Activated CD8-positive, alpha-beta memory T cell treated with anti-CD3 and anti-CD28 coated beads, Interleukin-2, amount 10 ng/mL, durations not matched to agents 7 days and 5 days (primary cell): Measurements from ENCODE around the gene JAKMIP1. TPM values are rescaled to one million over a fixed set of nuclear protein-coding genes. Genes with fewer than 3 reads are reported as not detected.
A peak's percentile ranks its signal among the peaks of the same experiment; 100 is the strongest.

Source experiments
- ATAC-seq: fragments of 150-1000 bp; cut with Tn5 transposase; one replicate; pipeline ENCODE4 v1.10.0; 2021; ENCODE audit warnings: moderate library complexity
- CTCF ChIA-PET: fragments of 350-600 bp; sonication (Branson Sonifier 250); formaldehyde crosslinking; loops from one replicate; lab custom pipeline; 2021; ENCODE audit warnings: antibody characterized with exemption; lab: Charles Lee
- DNase-seq: peaks from one replicate; pipeline ENCODE4 v3.0.0-alpha.2; 2020
- H3K27ac Mint-ChIP-seq: one replicate; pipeline ENCODE4 v1.8.0; 2021; ENCODE audit warnings: mild to moderate bottlenecking, mixed read lengths
- H3K27me3 Mint-ChIP-seq: one replicate; pipeline ENCODE4 v1.8.0; 2021; ENCODE audit warnings: mixed read lengths
- H3K36me3 Mint-ChIP-seq: one replicate; pipeline ENCODE4 v1.8.0; 2021; ENCODE audit warnings: mild to moderate bottlenecking, mixed read lengths
- H3K4me1 Mint-ChIP-seq: one replicate; pipeline ENCODE4 v1.8.0; 2021; ENCODE audit warnings: mixed read lengths
- H3K4me3 Mint-ChIP-seq: one replicate; pipeline ENCODE4 v1.8.0; 2021; ENCODE audit warnings: mild to moderate bottlenecking, moderate library complexity, mixed read lengths
- H3K9me3 Mint-ChIP-seq: one replicate; pipeline ENCODE4 v1.8.0; 2022; ENCODE audit warnings: low read depth, mixed read lengths
- total RNA-seq, 2 experiments: library from RNA; stranded (reverse); gene quantifications; one replicate each; pipeline ENCODE4 v1.2.3, GENCODE V29; 2021

The JAKMIP1 gene
- total RNA-seq, 2 experiments from 2014 or later = 41.7 to 57.8 TPM

- CTCF ChIA-PET = interaction anchor here (0.8 to 8.5 kb wide), 6 partner anchors 9 to 70 kb away, joined by 3 to 104 read pairs (median 6); partner anchors contain the start of gene JAKMIP1
- Mint-ChIP-seq H3K4me1 (peaks cover 92% of the 10 kb centered on the region), H3K9me3 (peaks cover 3% of the 10 kb centered on the region), H3K36me3 (peaks cover 72% of the 10 kb centered on the region), H3K27me3 (no peaks in the 10 kb centered on the region), H3K27ac (peak overlapping the region; percentile 98), H3K4me3 (peak overlapping the region; percentile 60)
- DNase-seq = peak; percentile 91
- peak; percentile 84 for ATAC-seq
Observed at GRCh38 chr4:6180841-6181631, 19.3 kb downstream of the JAKMIP1 start.

GRCh38 chr4:6179362-6179761 lies 21.0 kb downstream of the JAKMIP1 start:
- Mint-ChIP-seq H3K4me1 (peaks cover 91% of the 10 kb centered on the region), H3K27ac (peak overlapping the region; percentile 98), H3K4me3 (peak overlapping the region; percentile 60), H3K36me3 (peaks cover 79% of the 10 kb centered on the region), H3K27me3 (no peaks in the 10 kb centered on the region), H3K9me3 (peaks cover 3% of the 10 kb centered on the region)
- CTCF ChIA-PET = interaction anchor here (0.8 to 8.5 kb wide), 4 partner anchors 19 to 181 kb away, joined by 3 to 104 read pairs (median 14); partner anchors contain the start of gene JAKMIP1
- DNase-seq (peak; percentile 90), ATAC-seq (peak; percentile 22)

- H3K36me3 Mint-ChIP-seq = peaks cover 83% of the 10 kb centered on the region
- CTCF ChIA-PET = interaction anchor here (5.8 to 8.5 kb wide), 2 partner anchors 20 to 44 kb away, joined by 25 to 104 read pairs; partner anchors contain the start of gene JAKMIP1
Observed at GRCh38 chr4:6178757-6179156, 21.6 kb downstream of the JAKMIP1 start.

GRCh38 chr4:6177587-6178197 lies 22.7 kb downstream of the JAKMIP1 start:
- peak overlapping the region; percentile 98 for H3K27ac Mint-ChIP-seq
- ATAC-seq (peak; percentile 10), DNase-seq (peak; percentile 91)
- CTCF ChIA-PET = interaction anchor here (0.5 to 8.5 kb wide), 4 partner anchors 21 to 722 kb away, joined by 3 to 104 read pairs (median 14); partner anchors contain the start of gene JAKMIP1
- no peaks in the 10 kb centered on the region for H3K27me3 Mint-ChIP-seq
- H3K4me3 Mint-ChIP-seq = peak overlapping the region; percentile 63
- H3K4me1 Mint-ChIP-seq = peaks cover 91% of the 10 kb centered on the region
- peaks cover 87% of the 10 kb centered on the region for H3K36me3 Mint-ChIP-seq
- H3K9me3 Mint-ChIP-seq = peaks cover 3% of the 10 kb centered on the region

More at GRCh38 chr4:6178757-6179156, 21.6 kb downstream of the JAKMIP1 start:
- DNase-seq (no peak), ATAC-seq (no peak)
- H3K9me3 Mint-ChIP-seq = peaks cover 3% of the 10 kb centered on the region
- no peaks in the 10 kb centered on the region for H3K27me3 Mint-ChIP-seq
- H3K4me3 Mint-ChIP-seq = peak overlapping the region; percentile 63
- H3K27ac Mint-ChIP-seq = peak overlapping the region; percentile 98
- H3K4me1 Mint-ChIP-seq = peaks cover 91% of the 10 kb centered on the region

GRCh38 chr4:6175426-6175825 lies 24.9 kb downstream of the JAKMIP1 start:
- Mint-ChIP-seq H3K27me3 (no peaks in the 10 kb centered on the region), H3K9me3 (peaks cover 11% of the 10 kb centered on the region), H3K4me1 (peaks cover 88% of the 10 kb centered on the region), H3K36me3 (peaks cover 95% of the 10 kb centered on the region), H3K4me3 (no peak overlapping the region), H3K27ac (peak overlapping the region; percentile 55)
- CTCF ChIA-PET = no interaction called here
- ATAC-seq (no peak), DNase-seq (no peak)

GRCh38 chr4:6172927-6173200 lies 27.5 kb downstream of the JAKMIP1 start:
- Mint-ChIP-seq H3K4me3 (peak overlapping the region; percentile 24), H3K27ac (peak overlapping the region; percentile 82)
- CTCF ChIA-PET = interaction anchor here (1.4 kb wide), 1 partner anchor 25 kb away, joined by 5 read pairs; no protein-coding TSS in a partner anchor

GRCh38 chr4:6172093-6172926 lies 28.0 kb downstream of the JAKMIP1 start:
- CTCF ChIA-PET = interaction anchor here (1.0 to 1.4 kb wide), 2 partner anchors 10 to 26 kb away, joined by 3 to 5 read pairs; no protein-coding TSS in a partner anchor

More at GRCh38 chr4:6172927-6173200, 27.5 kb downstream of the JAKMIP1 start:
- no peak for ATAC-seq
- no peak for DNase-seq
- peaks cover 92% of the 10 kb centered on the region for H3K36me3 Mint-ChIP-seq
- H3K27me3 Mint-ChIP-seq = no peaks in the 10 kb centered on the region
- peaks cover 81% of the 10 kb centered on the region for H3K4me1 Mint-ChIP-seq
- peaks cover 11% of the 10 kb centered on the region for H3K9me3 Mint-ChIP-seq

GRCh38 chr4:6169239-6169638 lies 31.1 kb downstream of the JAKMIP1 start:
- CTCF ChIA-PET = interaction anchor here (0.7 to 1.4 kb wide), 3 partner anchors 12 to 35 kb away, joined by 3 to 4 read pairs (median 3); no protein-coding TSS in a partner anchor
- Mint-ChIP-seq H3K4me3 (no peak overlapping the region), H3K9me3 (peaks cover 11% of the 10 kb centered on the region), H3K36me3 (peaks cover 74% of the 10 kb centered on the region), H3K4me1 (peaks cover 63% of the 10 kb centered on the region), H3K27ac (no peak overlapping the region), H3K27me3 (no peaks in the 10 kb centered on the region)
- DNase-seq (no peak), ATAC-seq (no peak)

More at GRCh38 chr4:6172093-6172926, 28.0 kb downstream of the JAKMIP1 start:
- H3K9me3 Mint-ChIP-seq = peaks cover 8% of the 10 kb centered on the region
- no peaks in the 10 kb centered on the region for H3K27me3 Mint-ChIP-seq
- H3K27ac Mint-ChIP-seq = peak overlapping the region; percentile 82
- peak overlapping the region; percentile 24 for H3K4me3 Mint-ChIP-seq
- ATAC-seq (peak; percentile 54), DNase-seq (peak; percentile 63)
- peaks cover 89% of the 10 kb centered on the region for H3K36me3 Mint-ChIP-seq
- peaks cover 81% of the 10 kb centered on the region for H3K4me1 Mint-ChIP-seq

- DNase-seq (no peak), ATAC-seq (no peak)
- Mint-ChIP-seq H3K36me3 (peaks cover 62% of the 10 kb centered on the region), H3K4me3 (no peak overlapping the region), H3K4me1 (peaks cover 31% of the 10 kb centered on the region), H3K27me3 (no peaks in the 10 kb centered on the region), H3K27ac (no peak overlapping the region), H3K9me3 (peaks cover 3% of the 10 kb centered on the region)
- CTCF ChIA-PET = no interaction called here
Observed at GRCh38 chr4:6165766-6166165, 34.6 kb downstream of the JAKMIP1 start.

- no peak overlapping the region for H3K27ac Mint-ChIP-seq
Observed at GRCh38 chr4:6162885-6163284, 37.5 kb downstream of the JAKMIP1 start.

GRCh38 chr4:6161921-6162464 lies 38.4 kb downstream of the JAKMIP1 start:
- Mint-ChIP-seq H3K9me3 (peaks cover 3% of the 10 kb centered on the region), H3K4me3 (no peak overlapping the region), H3K27me3 (no peaks in the 10 kb centered on the region), H3K36me3 (peaks cover 44% of the 10 kb centered on the region), H3K4me1 (peaks cover 7% of the 10 kb centered on the region), H3K27ac (no peak overlapping the region)
- CTCF ChIA-PET = no interaction called here
- ATAC-seq = no peak
- no peak for DNase-seq

More at GRCh38 chr4:6162885-6163284, 37.5 kb downstream of the JAKMIP1 start:
- CTCF ChIA-PET = no interaction called here
- Mint-ChIP-seq H3K4me1 (peaks cover 16% of the 10 kb centered on the region), H3K4me3 (no peak overlapping the region), H3K36me3 (peaks cover 48% of the 10 kb centered on the region), H3K9me3 (peaks cover 3% of the 10 kb centered on the region), H3K27me3 (no peaks in the 10 kb centered on the region)
- no peak for ATAC-seq
- DNase-seq = no peak

GRCh38 chr4:6160536-6160935 lies 39.8 kb downstream of the JAKMIP1 start:
- Mint-ChIP-seq H3K4me3 (no peak overlapping the region), H3K36me3 (peaks cover 41% of the 10 kb centered on the region), H3K9me3 (peaks cover 3% of the 10 kb centered on the region), H3K4me1 (peaks cover 7% of the 10 kb centered on the region), H3K27me3 (no peaks in the 10 kb centered on the region), H3K27ac (no peak overlapping the region)
- no peak for DNase-seq
- ATAC-seq = no peak
- CTCF ChIA-PET = no interaction called here
